GM15510 (cell line): ENCODE measurements around the gene TFDP1.

Experiments used
- POLR2A ChIP-seq: IDR thresholded peaks from 3 replicates; pipeline ENCODE4 v1.6.1; 2011; ENCODE audit warnings: borderline replicate concordance; ENCODE audit not compliant: insufficient read length; ENCODE audit errors: extremely low read depth

Gene TFDP1

DNA sequence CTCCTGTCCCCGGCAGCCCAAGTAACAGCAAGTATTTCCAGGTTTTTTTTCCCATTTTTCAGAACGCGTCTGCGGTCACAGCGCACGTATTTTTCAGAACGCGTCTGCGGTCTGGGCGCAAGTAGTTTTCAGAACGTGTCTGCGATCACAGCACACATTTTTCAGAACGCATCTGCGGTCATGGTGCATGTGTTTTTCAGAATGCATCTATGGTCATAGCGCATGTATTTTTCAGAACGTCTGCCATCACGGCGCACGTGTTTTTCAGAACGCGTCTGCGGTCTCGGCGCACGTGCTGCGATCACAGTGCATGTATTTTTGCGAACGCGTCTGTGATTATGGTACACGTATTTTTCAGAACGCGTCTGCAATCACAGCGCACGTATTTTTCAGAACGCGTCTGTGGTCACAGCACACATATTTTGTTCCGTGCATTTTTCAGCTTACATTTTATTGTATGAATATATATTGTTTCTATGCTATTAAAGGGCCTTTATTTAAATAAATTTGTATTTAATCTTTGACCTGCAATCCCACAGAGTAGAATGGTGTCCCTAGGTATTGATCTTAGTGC is 53.7 kb downstream of the TFDP1 start:
- TF ChIP-seq POLR2A = no peak

GRCh38 chr13:113638806-113639205 is 54.3 kb downstream of the TFDP1 start:
- TF ChIP-seq POLR2A = no peak

DNA sequence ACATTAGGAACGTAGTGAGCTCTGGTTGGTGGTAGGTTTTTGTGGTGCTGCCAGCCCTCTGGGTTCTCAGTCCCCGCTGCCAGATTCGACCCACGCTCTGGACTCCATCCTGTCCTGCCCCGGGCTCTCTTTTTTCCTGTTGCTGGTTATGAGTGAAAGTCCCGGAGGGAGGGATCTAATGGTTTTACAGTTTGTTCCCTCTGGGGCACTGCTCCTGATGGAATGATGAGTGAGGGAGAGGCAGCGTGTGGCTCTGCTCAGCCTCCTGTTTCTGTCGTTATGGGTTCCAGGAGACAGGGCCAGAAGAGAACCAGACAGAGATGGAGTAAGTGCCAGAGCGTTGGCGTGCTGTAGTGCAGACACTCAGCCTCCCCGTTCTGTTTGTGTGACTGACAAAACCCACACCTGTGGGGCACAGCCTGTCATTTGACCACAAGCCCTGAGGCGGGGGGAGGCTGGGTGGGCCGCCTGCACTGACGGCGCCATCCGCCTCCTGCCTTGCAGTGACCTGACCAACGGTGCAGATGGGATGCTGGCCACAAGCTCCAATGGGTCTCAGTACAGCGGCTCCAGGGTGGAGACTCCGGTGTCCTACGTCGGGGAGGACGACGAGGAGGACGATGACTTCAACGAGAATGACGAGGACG is 55.2 kb downstream of the TFDP1 start:
- no peak for TF ChIP-seq POLR2A

DNA sequence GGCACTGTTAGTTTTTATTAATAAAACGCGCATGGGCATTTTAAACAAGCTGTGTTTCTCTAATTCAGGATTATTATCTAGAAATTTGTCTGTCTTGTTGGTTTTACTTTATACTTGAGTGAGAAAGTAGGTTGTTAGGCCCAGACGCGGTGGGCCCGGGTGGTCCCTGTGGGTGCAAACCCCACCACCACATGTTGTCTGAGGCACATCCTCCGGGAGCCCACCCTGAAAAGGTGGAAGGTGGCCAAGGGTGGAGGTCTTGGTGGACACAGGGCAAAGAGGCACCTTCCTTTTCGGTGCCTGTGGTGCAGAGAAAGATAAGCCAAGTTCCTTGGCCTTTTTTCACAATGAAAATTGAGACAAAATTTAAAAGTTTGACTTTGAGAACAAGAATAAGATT is 56.9 kb downstream of the TFDP1 start:
- TF ChIP-seq POLR2A = no peak

- no peak for TF ChIP-seq POLR2A
Measured at GRCh38 chr13:113642563-113642962, 58.0 kb downstream of the TFDP1 start.

DNA sequence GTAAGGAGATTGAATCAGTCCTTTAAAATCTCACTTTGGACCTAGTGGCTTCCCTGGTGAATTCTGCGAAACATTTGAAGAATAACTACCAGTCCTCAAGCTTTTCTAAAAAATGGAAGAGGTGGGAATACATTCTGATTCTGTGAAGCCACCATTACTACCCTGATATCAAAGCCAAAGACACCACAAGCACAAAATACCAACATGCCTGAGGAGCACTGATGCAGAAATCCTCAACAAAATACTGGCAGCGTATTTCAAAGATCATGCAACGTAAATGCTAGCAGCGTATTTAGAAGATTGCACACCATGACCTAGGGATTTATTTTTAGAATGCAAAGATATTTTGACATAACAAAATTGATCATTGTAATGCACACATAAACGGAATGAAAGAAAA is 59.0 kb downstream of the TFDP1 start:
- TF ChIP-seq POLR2A = no peak

DNA sequence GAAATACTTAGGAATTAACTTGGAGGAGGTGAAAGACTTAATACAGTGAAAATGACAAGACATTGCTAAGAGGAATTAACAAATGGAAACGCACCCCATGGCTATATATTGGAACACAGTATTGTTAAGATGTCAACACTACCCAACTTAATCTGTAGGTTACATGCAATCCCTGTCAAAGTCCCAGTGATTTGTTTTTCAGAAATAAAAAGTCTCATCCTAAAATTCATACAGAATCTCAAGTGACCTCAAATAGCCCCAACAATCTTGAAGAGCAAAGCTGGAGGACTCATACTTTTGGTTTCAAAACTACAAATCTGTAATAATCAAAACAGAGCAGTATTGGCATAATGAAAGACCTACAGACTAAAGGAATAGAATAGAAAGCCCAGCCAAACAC is 60.2 kb downstream of the TFDP1 start:
- TF ChIP-seq POLR2A = no peak

DNA sequence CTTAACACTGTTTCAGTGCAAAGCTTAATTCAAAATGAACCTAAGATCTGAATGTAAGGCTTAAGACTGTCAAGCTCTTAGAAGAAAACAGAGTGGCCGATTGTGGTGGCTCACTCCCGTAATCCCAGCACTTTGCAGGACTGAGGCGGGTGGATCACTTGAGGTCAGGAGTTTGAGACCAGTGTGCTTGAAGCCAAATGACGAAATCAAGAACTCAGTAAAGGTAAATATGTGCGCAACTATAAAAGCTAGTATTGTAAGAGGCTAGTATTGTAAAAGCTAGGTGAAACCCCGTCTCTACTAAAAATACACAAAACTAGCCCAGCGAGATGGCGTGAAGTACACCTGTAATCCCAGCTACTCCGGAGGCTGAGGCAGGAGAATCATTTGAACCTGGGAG is 60.8 kb downstream of the TFDP1 start:
- no peak for TF ChIP-seq POLR2A

DNA sequence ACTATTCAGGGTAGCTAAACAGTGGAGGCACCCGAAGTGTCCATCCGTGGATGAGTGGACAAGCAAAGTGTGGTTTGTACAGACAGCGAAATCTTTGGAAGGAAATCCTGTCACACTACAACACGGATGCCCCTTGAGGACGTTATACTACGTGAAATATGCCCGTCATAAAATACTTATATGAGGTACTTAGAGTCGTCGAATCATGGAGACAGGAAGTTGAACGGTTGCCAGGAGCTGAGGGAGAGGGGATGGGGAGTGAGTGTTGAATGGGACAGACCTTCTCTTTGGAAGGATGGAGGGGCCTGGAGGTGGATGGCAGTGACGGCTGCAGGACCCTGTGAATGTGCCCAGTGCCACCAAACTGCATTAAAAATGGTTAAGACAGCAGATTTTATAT is 61.8 kb downstream of the TFDP1 start:
- no peak for TF ChIP-seq POLR2A

- no peak for TF ChIP-seq POLR2A
Measured at GRCh38 chr13:113646921-113647340, 62.4 kb downstream of the TFDP1 start.

DNA sequence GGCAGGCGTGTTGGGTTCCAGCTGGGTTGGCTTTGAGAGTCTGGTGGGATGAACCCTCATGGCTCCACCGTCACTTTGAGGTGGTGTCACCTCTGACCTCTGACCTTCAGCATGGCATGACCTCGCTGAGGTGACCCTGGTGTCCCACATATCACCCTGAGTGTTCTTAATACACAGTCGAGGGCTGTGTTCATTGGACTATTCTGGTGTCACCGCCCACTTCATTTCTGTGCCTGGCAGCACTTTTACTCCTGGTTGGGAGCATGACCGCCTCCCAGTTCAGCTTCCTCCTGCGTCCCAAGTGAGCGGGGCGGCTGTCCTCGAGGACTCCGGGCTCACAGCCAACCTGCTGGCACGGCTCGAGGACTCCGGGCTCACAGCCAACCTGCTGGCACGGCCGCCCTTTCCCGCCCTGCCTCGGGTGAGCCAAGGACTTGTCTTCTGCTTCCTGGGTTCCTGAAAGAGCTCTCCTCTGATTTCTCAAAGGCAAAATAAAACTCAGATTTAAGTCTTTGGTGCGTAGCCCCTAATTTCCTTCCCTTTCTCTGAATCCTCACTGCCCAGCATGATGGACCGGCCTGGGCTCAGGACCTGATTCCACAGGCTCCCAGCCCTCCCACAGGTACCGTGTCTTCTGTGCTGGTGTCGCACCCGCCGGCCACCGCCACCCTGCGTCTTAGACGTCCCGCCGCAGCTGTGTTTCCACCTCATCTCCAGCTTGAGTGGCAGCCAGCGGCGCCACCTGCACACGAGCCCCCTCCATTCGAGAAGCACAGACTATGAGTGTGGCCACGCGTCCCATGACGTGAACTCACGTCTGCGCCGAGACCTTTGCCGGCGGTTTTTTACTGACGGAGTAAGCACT is 63.0 kb downstream of the TFDP1 start:
- TF ChIP-seq POLR2A = no peak

- no peak for TF ChIP-seq POLR2A
Measured at GRCh38 chr13:113648216-113648610, 63.7 kb downstream of the TFDP1 start.

GRCh38 chr13:113649212-113649611 is 64.7 kb downstream of the TFDP1 start:
- no peak for TF ChIP-seq POLR2A

- no peak for TF ChIP-seq POLR2A
Measured at GRCh38 chr13:113650275-113650674, 65.7 kb downstream of the TFDP1 start.

- no peak for TF ChIP-seq POLR2A
Measured at GRCh38 chr13:113650731-113651148, 66.2 kb downstream of the TFDP1 start.

GRCh38 chr13:113651511-113652403 is 67.2 kb downstream of the TFDP1 start:
- no peak for TF ChIP-seq POLR2A
